Mesodermal cell (in vitro differentiated cells): ENCODE measurements around the gene DOCK4.

Experiments
- H3K27ac ChIP-seq: 2 replicates; pipeline ENCODE4 v1.7.0; 2013; ENCODE audit warnings: mild to moderate bottlenecking, low read depth, low read length, moderate library complexity; ENCODE audit not compliant: severe bottlenecking
- H3K36me3 ChIP-seq: 2 replicates; pipeline ENCODE4 v1.7.1; 2013; ENCODE audit warnings: mild to moderate bottlenecking, low read length, moderate library complexity; ENCODE audit not compliant: control insufficient read depth, insufficient read depth
- H3K4me1 ChIP-seq: one replicate; pipeline ENCODE4 v1.7.1; 2013; ENCODE audit warnings: mild to moderate bottlenecking, low read length; ENCODE audit not compliant: insufficient read depth, control insufficient read depth, poor library complexity, severe bottlenecking
- H3K4me3 ChIP-seq: 2 replicates; pipeline ENCODE4 v1.7.0; 2013; ENCODE audit warnings: low read length, control low read depth, mild to moderate bottlenecking; ENCODE audit not compliant: insufficient read depth, poor library complexity, severe bottlenecking; ENCODE audit errors: extremely low read depth
- H3K9me3 ChIP-seq: 2 replicates; pipeline ENCODE4 v1.7.1; 2013; ENCODE audit warnings: mild to moderate bottlenecking, low read length, moderate library complexity; ENCODE audit not compliant: control insufficient read depth
- WGBS, 2 experiments: methylation state at CpG; one replicate each; pipeline ENCODE4 v1.1.5; 2013; ENCODE audit warnings: missing lambda C conversion rate in 2 of 2; ENCODE audit not compliant: insufficient coverage in 2 of 2; 5-methylcytosine and 5-hydroxymethylcytosine counted together

DOCK4 gene

GRCh38 chr7:111741811-111742240 is 464.4 kb downstream of the DOCK4 start:
- Histone ChIP-seq H3K9me3 (no peaks in the 10 kb centered on the region), H3K4me3 (no peak overlapping the region), H3K27ac (no peak overlapping the region), H3K4me1 (no peaks in the 10 kb centered on the region), H3K36me3 (peaks cover 56% of the 10 kb centered on the region)
- 40 to 52% methylated on average over 4 to 5 of the region's 8 CpGs for WGBS, 2 experiments

DNA sequence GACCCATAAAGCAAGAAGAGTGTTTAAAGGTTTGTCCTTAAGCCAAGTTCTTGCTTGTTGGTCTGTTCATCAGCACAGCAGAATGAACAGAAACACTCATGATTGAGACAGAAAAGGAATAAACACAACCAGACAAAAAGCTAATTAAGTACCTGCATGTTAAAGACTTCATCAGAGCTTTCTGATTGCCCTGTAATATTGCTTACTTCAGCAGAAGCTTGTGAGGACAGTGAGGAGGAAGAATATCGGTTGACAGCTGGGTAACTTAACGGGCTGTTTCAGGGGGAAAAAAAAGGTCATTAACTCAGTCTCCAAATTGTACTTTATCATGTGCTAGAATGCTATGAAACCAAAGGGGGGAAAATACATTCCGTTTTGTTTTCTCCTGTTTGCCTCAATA is 465.3 kb downstream of the DOCK4 start:
- peaks cover 8% of the 10 kb centered on the region for H3K4me1 ChIP-seq
- no peaks in the 10 kb centered on the region for H3K9me3 ChIP-seq
- no CpG with 5 or more reads among the region's 3 CpGs for WGBS, 2 experiments
- no peak overlapping the region for H3K4me3 ChIP-seq
- no peak overlapping the region for H3K27ac ChIP-seq
- H3K36me3 ChIP-seq, result peaks cover 50% of the 10 kb centered on the region

GRCh38 chr7:111736552-111736874 is 469.7 kb downstream of the DOCK4 start:
- peaks cover 8% of the 10 kb centered on the region for H3K4me1 ChIP-seq
- 59 to 60% methylated on average over 3 to 4 of the region's 4 CpGs for WGBS, 2 experiments
- H3K27ac ChIP-seq, result peak overlapping the region; percentile 18
- peaks cover 52% of the 10 kb centered on the region for H3K36me3 ChIP-seq
- no peak overlapping the region for H3K4me3 ChIP-seq
- no peaks in the 10 kb centered on the region for H3K9me3 ChIP-seq

- Histone ChIP-seq H3K4me1 (peaks cover 8% of the 10 kb centered on the region), H3K27ac (no peak overlapping the region), H3K9me3 (no peaks in the 10 kb centered on the region), H3K4me3 (no peak overlapping the region), H3K36me3 (peaks cover 51% of the 10 kb centered on the region)
- 53 to 88% methylated on average over 5 to 8 of the region's 11 CpGs for WGBS, 2 experiments
These were observed 470.3 kb downstream of the DOCK4 start for GRCh38 chr7:111735661-111736551.

DNA sequence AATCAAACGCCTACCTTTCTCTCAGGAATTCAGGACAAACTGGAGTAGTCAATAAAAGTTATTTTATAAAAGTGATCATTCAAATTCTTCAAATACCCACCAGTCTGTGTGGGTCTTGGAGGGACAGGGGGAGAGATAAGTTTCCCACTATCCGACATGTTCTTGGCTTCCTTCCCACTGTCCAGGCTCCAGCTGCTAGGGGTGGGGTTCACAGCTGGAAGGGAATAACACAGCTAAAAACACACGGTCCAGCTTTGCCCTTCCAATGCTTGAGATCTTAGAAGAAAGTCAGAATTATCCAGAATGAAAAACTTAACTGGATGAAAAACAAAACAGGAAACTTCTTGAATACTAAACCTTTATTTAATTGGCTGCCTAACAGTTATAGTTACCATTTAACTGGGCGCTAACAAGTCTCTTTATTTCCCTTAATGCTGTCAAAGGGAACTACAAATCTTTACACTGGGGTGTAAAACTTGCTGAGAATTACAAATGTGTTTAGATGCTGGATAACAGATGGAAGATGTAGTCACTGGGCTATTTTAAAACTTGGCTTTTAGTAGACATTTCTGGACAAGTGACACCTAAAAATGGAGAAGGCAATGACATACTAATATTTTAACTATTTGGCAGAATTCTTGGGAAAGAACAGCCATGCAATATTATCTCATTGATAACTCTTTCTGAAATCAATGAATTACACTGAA is 471.1 kb downstream of the DOCK4 start:
- peaks cover 50% of the 10 kb centered on the region for H3K36me3 ChIP-seq
- no peak overlapping the region for H3K4me3 ChIP-seq
- H3K9me3 ChIP-seq, result no peaks in the 10 kb centered on the region
- H3K27ac ChIP-seq, result no peak overlapping the region
- H3K4me1 ChIP-seq, result peaks cover 8% of the 10 kb centered on the region
- WGBS, 2 experiments, result 60% methylated on average over 1 of the region's 4 CpGs; no CpG with 5 or more reads in 1 of the 2 experiments

GRCh38 chr7:111732923-111733322 is 473.3 kb downstream of the DOCK4 start:
- whole genome bisulfite sequencing, 2 experiments, result 100% methylated on average over 3 of the region's 4 CpGs; no CpG with 5 or more reads in 1 of the 2 experiments
- Histone ChIP-seq H3K4me1 (peaks cover 8% of the 10 kb centered on the region), H3K36me3 (peaks cover 58% of the 10 kb centered on the region), H3K4me3 (no peak overlapping the region), H3K9me3 (no peaks in the 10 kb centered on the region), H3K27ac (no peak overlapping the region)

- Histone ChIP-seq H3K4me1 (no peaks in the 10 kb centered on the region), H3K9me3 (no peaks in the 10 kb centered on the region), H3K36me3 (peaks cover 55% of the 10 kb centered on the region), H3K4me3 (no peak overlapping the region), H3K27ac (no peak overlapping the region)
- 89 to 94% methylated on average over 9 of the region's 13 CpGs for WGBS, 2 experiments
These were observed 475.5 kb downstream of the DOCK4 start for GRCh38 chr7:111730476-111731300.

DNA sequence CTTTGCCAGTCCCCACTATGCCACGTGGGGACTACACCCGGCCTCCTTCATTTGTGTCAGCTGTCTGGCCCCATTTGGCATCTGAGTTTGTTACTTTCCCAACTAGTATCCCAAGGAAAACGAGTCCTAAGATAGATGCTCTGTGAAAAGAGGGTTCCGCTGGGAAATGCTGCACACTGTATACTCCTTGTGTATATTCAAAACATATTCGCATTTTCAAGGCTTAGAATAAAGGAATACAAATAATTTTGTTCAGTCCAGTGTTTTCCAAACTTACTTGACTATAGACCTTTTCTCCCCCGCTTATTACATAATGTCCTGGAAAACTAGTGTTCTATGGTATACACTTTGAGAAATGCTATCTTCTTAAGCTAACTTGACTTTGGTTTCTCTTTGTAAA is 476.1 kb downstream of the DOCK4 start:
- Histone ChIP-seq H3K27ac (no peak overlapping the region), H3K36me3 (peaks cover 55% of the 10 kb centered on the region), H3K9me3 (no peaks in the 10 kb centered on the region), H3K4me3 (no peak overlapping the region), H3K4me1 (no peaks in the 10 kb centered on the region)
- WGBS, 2 experiments, result 89% methylated on average over 2 of the region's 6 CpGs; no CpG with 5 or more reads in 1 of the 2 experiments

DNA sequence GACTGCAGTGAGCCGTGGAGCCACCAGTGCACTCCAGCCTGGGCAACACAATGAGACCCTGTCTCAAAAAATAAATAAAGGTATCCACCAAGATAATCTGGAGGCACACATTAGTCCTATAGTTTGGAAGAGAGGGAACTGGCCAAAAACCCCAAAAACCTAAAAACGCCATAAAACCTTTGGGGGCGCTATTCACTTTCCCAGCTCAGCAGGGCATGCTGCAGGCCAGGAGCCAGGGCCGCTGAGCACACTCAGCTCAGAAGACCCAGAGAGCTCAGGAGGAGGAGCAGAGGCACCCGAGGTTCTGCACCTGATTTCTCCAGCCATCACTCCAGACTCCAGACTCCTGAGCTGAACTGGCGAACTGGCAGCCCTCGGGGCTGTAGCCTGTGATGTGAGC is 476.7 kb downstream of the DOCK4 start:
- WGBS, 2 experiments, result 91 to 95% methylated on average over 3 to 5 of the region's 7 CpGs
- Histone ChIP-seq H3K4me1 (no peaks in the 10 kb centered on the region), H3K27ac (no peak overlapping the region), H3K9me3 (no peaks in the 10 kb centered on the region), H3K36me3 (peaks cover 49% of the 10 kb centered on the region), H3K4me3 (no peak overlapping the region)

DNA sequence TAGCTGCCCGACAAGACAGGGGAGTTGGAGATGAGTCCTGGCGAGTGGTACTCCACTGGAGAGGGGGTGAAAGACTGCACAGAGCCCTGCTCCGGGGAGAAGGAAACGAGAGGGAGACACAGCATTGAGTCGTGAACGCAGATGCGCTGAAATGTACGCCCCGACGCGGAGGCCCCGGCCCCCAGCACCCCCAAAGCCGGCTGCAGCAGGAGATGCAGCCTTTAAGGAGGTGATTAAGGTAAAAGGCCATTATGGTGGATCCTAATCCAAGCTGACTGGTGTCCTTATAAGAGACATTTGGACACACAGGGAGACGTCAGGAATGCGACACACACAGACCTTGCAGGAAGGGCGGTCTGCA is 477.6 kb downstream of the DOCK4 start:
- Histone ChIP-seq H3K27ac (no peak overlapping the region), H3K36me3 (peaks cover 41% of the 10 kb centered on the region), H3K4me1 (no peaks in the 10 kb centered on the region), H3K9me3 (no peaks in the 10 kb centered on the region), H3K4me3 (no peak overlapping the region)
- whole genome bisulfite sequencing, 2 experiments, result 97 to 98% methylated on average over 15 to 16 of the region's 16 CpGs
